ENCODE results near the gene TAOK2. TPM values are rescaled to one million over a fixed set of nuclear protein-coding genes. Genes with fewer than 3 reads are reported as not detected.

Gene TAOK2
- total and polyA plus RNA-seq, 2 of the 13 experiments (the other 11 are each of a cell fraction or from before 2014, with no cell fraction given) = 17.4 to 43.2 TPM

- TF ChIP-seq PAX8 (CRISPR knock-in tag; IDR thresholded peaks at IDR 0.05; ENCODE audit: borderline replicate concordance) (peak; percentile 82; the same call in 1 of the 2 replicates), FOXA1 (IDR thresholded peaks at IDR 0.05) (no peak), FOXA1 (CRISPR knock-in tag; IDR thresholded peaks at IDR 0.05) (peak; percentile 26), ZNF660 (CRISPR knock-in tag; IDR thresholded peaks at IDR 0.05; ENCODE audit: borderline replicate concordance, low read depth) (no peak), DNMT3B (CRISPR knock-in tag; conservative IDR thresholded peaks at IDR 0.05) (no peak; the same call in 1 of the 2 replicates), GATAD1 (CRISPR knock-in tag; IDR thresholded peaks at IDR 0.05) (peak; percentile 64; the same call in 1 of the 2 replicates), KDM2A (CRISPR knock-in tag; IDR thresholded peaks at IDR 0.05; ENCODE audit: borderline replicate concordance, low read depth) (peak; percentile 76), ZBTB3 (CRISPR knock-in tag; IDR thresholded peaks at IDR 0.05; ENCODE audit: borderline replicate concordance, low read depth) (0 out of 2 replicates have a peak, but pooled peaks have one; percentile 48), ZNF331 (CRISPR knock-in tag; IDR thresholded peaks at IDR 0.05) (peak; percentile 68), ZFP36L1 (CRISPR knock-in tag; IDR thresholded peaks at IDR 0.05) (0 out of 2 replicates have a peak, but pooled peaks have one; percentile 72), MTA1 (CRISPR knock-in tag; IDR thresholded peaks at IDR 0.05; ENCODE audit: borderline replicate concordance) (no peak), MAFG (CRISPR knock-in tag; IDR thresholded peaks at IDR 0.05) (no peak), ZNF891 (CRISPR knock-in tag; IDR thresholded peaks at IDR 0.05) (peak; percentile 91), ZSCAN30 (CRISPR knock-in tag; IDR thresholded peaks at IDR 0.05) (no peak), ZBTB7B (CRISPR knock-in tag; IDR thresholded peaks at IDR 0.05) (peak; percentile 82; the same call in 1 of the 2 replicates), ZNF512 (CRISPR knock-in tag; IDR thresholded peaks at IDR 0.05) (no peak), ZNF598 (CRISPR knock-in tag; IDR thresholded peaks at IDR 0.05; ENCODE audit: borderline replicate concordance) (no peak; the same call in 1 of the 2 replicates), SOX13 (IDR thresholded peaks at IDR 0.05) (0 out of 2 replicates have a peak, but pooled peaks have one; percentile 37), SOX13 (CRISPR knock-in tag; conservative IDR thresholded peaks at IDR 0.05 in 1 of 2, IDR thresholded peaks at IDR 0.05 in 1 of 2) (peak in 1 of 2 experiments; percentile 24; a peak in 1 of 4 replicates), TBL1XR1 (IDR thresholded peaks at IDR 0.05; ENCODE audit: borderline replicate concordance, low read length, partially characterized antibody) (no peak), AGO1 (IDR thresholded peaks at IDR 0.05; ENCODE audit: low read depth, low read length, poor library complexity, severe bottlenecking) (peak; percentile 78), RFXANK (CRISPR knock-in tag; IDR thresholded peaks at IDR 0.05) (peak; percentile 82; the same call in 1 of the 2 replicates), POGZ (CRISPR knock-in tag; IDR thresholded peaks at IDR 0.05) (peak; percentile 45; the same call in 1 of the 2 replicates), TEF (CRISPR knock-in tag; IDR thresholded peaks at IDR 0.05) (peak; percentile 67; the same call in 1 of the 2 replicates), YEATS4 (CRISPR knock-in tag; IDR thresholded peaks at IDR 0.05; ENCODE audit: borderline replicate concordance) (peak; percentile 95), CBX1 (IDR thresholded peaks at IDR 0.05; ENCODE audit: low read depth) (no peak)
- TF ChIP-seq, protein P1, sequence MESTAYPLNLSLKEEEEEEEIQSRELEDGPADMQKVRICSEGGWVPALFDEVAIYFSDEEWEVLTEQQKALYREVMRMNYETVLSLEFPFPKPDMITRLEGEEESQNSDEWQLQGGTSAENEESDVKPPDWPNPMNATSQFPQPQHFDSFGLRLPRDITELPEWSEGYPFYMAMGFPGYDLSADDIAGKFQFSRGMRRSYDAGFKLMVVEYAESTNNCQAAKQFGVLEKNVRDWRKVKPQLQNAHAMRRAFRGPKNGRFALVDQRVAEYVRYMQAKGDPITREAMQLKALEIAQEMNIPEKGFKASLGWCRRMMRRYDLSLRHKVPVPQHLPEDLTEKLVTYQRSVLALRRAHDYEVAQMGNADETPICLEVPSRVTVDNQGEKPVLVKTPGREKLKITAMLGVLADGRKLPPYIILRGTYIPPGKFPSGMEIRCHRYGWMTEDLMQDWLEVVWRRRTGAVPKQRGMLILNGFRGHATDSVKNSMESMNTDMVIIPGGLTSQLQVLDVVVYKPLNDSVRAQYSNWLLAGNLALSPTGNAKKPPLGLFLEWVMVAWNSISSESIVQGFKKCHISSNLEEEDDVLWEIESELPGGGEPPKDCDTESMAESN (CRISPR knock-in tag; conservative IDR thresholded peaks at IDR 0.05) = peak; percentile 73
Observed at GRCh38 chr16:29925781-29926710, 47.6 kb upstream of the TAOK2 start, which contains the start of gene KCTD13 (continued).

Measured in HepG2 (cell line).